T-helper 1 cell treated with Interleukin-12 subunit alpha and Interleukin-12 subunit beta and Interleukin-4 antibody, amounts not matched to agents 30 ng/mL and 1 ng/mL, for 36 hours (primary cell): ENCODE measurements around the gene CFAP61. TPM values are rescaled to one million over a fixed set of nuclear protein-coding genes. Genes with fewer than 3 reads are reported as not detected.

ENCODE experiments used
- intact Hi-C: fragments of 100-400 bp; cut with micrococcal nuclease; formaldehyde crosslinking; loops from one replicate; pipeline ENCODE4 v1.15.1; 2024
- total RNA-seq: library from RNA; stranded (reverse); gene quantifications from 2 replicates; pipeline ENCODE4 v1.2.3, GENCODE V29; 2022

The CFAP61 gene
- total RNA-seq, 1 donor from 2014 or later: not detected

GRCh38 chr20:20362774-20363433 lies 310.6 kb downstream of the CFAP61 start:
- intact Hi-C loops: loop anchor here (5.0 kb wide), 2 partner anchors 464 to 1339 kb away; no protein-coding TSS in a partner anchor

- intact Hi-C loops: loop anchor here (5.0 kb wide), 2 partner anchors 464 to 1339 kb away; no protein-coding TSS in a partner anchor
Measured at GRCh38 chr20:20363434-20363798, 311.1 kb downstream of the CFAP61 start.

GRCh38 chr20:20363799-20364592 lies 311.7 kb downstream of the CFAP61 start:
- intact Hi-C loops: loop anchor here (2.0 to 5.0 kb wide), 3 partner anchors 463 to 1338 kb away; no protein-coding TSS in a partner anchor

GRCh38 chr20:20364593-20365479 lies 312.5 kb downstream of the CFAP61 start:
- intact Hi-C loops: loop anchor here (2.0 to 5.0 kb wide), 5 partner anchors 462 to 1337 kb away; no protein-coding TSS in a partner anchor

- intact Hi-C loops: loop anchor here (2.0 to 5.0 kb wide), 3 partner anchors 737 to 1145 kb away; no protein-coding TSS in a partner anchor
Measured at GRCh38 chr20:20365480-20366161, 313.3 kb downstream of the CFAP61 start.

- intact Hi-C loops: loop anchor here (5.0 kb wide), 2 partner anchors 736 to 1026 kb away; no protein-coding TSS in a partner anchor
Measured at GRCh38 chr20:20366551-20366875, 314.2 kb downstream of the CFAP61 start.

GRCh38 chr20:20366876-20367574 lies 314.7 kb downstream of the CFAP61 start:
- intact Hi-C loops: loop anchor here (5.0 kb wide), 2 partner anchors 735 to 1025 kb away; no protein-coding TSS in a partner anchor

GRCh38 chr20:20367575-20368417 lies 315.5 kb downstream of the CFAP61 start, which contains the start of gene INSM1:
INSM1 (plus strand) TSS chr20:20368104; CDS start chr20:20368268, 164 bp downstream.
- intact Hi-C loops: loop anchor here (5.0 kb wide), 2 partner anchors 735 to 1025 kb away; no protein-coding TSS in a partner anchor

GRCh38 chr20:20368418-20369249 lies 316.3 kb downstream of the CFAP61 start:
- intact Hi-C loops: loop anchor here (5.0 kb wide), 2 partner anchors 734 to 1024 kb away; no protein-coding TSS in a partner anchor

- intact Hi-C loops: loop anchor here (5.0 kb wide), 2 partner anchors 733 to 1023 kb away; no protein-coding TSS in a partner anchor
Measured at GRCh38 chr20:20369250-20370093, 317.1 kb downstream of the CFAP61 start.

GRCh38 chr20:20370094-20370575 lies 317.8 kb downstream of the CFAP61 start:
- intact Hi-C loops: no loop called here

GRCh38 chr20:20371083-20371482 lies 318.8 kb downstream of the CFAP61 start:
- intact Hi-C loops: no loop called here

- intact Hi-C loops: no loop called here
Measured at GRCh38 chr20:20371681-20372080, 319.3 kb downstream of the CFAP61 start.

GRCh38 chr20:20373091-20373571 lies 320.8 kb downstream of the CFAP61 start:
- intact Hi-C loops: no loop called here

GRCh38 chr20:20375862-20376261 lies 323.5 kb downstream of the CFAP61 start:
- intact Hi-C loops: no loop called here

- intact Hi-C loops: no loop called here
Measured at GRCh38 chr20:20386192-20386591, 333.9 kb downstream of the CFAP61 start.

GRCh38 chr20:20390393-20390792 lies 338.1 kb downstream of the CFAP61 start:
- intact Hi-C loops: no loop called here
